ENCODE measurements around the gene C1QTNF9.
"Not testable (repeated sequence)": the region's sequence is repeated elsewhere in the genome, so short reads cannot be mapped to it uniquely, and the experiment has no call there.

Gene C1QTNF9

DNA sequence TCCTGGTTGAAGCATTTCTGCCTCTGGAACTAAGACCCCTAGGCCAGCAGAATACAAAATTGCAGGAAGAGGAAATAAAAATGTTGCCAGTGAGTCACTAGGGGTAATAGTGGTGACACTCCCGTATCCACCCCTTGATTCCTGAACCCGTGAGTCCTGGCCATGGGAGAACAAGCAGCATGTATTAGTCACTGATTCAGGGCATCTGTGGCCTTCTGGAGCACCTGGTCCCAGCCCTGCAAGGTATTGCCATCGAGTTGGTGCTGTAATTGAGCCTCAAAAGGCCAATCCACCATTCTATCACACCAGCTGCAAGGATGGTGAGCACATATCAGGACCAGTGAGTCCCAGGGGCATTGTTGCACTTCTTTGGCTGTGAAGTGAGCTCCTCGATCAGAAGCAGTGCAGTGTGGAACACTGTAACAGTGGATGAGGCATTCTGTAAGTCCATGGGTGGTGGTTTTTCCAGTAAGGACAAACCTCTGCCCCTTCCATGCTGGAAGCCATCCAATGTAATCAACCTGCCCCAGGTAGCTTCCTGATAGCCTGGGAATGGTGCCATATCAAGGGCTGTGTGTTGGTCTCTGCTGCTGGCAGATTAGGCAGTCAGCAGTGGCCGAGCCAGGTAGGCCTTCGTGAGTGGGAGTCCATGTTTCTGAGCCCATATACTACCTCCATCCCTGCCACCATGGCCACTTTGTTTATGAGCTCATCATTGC lies 39.6 kb downstream of the C1QTNF9 start:
- no CpG with 5 or more reads among the region's 6 CpGs for WGBS (ENCODE audit: extremely low coverage, insufficient coverage, insufficient read length)
- H3K4me1 ChIP-seq (ENCODE audit: control insufficient read depth in 1 of 2, insufficient read depth in 2 of 2, low read length in 2 of 2), result no peaks in the 10 kb centered on the region
- H2AFZ ChIP-seq (ENCODE audit: insufficient read depth, low read length, poor library complexity), result no peak overlapping the region
- DNase-seq, result no peak
- H4K8ac ChIP-seq (ENCODE audit: low read depth, low read length), result no peak overlapping the region
- no peaks in the 10 kb centered on the region for H3K36me3 ChIP-seq (ENCODE audit: control insufficient read depth in 1 of 2, insufficient read depth in 2 of 2, low read length in 2 of 2)
- H3K14ac ChIP-seq (ENCODE audit: low read length), result no peak overlapping the region
- no peaks in the 10 kb centered on the region for H3K27me3 ChIP-seq (ENCODE audit: insufficient read depth, low read length)
- H3K4me2 ChIP-seq (ENCODE audit: low read length), result no peak overlapping the region
- H3K79me2 ChIP-seq (ENCODE audit: control insufficient read depth, insufficient read depth, low read length, poor library complexity), result no peaks in the 10 kb centered on the region
- H3K27ac ChIP-seq (ENCODE audit: low read depth, low read length), result no peak overlapping the region
- no peaks in the 10 kb centered on the region for H3K79me1 ChIP-seq (ENCODE audit: low read length)
- H2BK5ac ChIP-seq (ENCODE audit: low read depth, low read length, poor library complexity), result no peak overlapping the region
- H2AK5ac ChIP-seq (ENCODE audit: low read length), result no peak overlapping the region
- H3K4me3 ChIP-seq (ENCODE audit: low read depth, low read length), result no peak overlapping the region
- no peak overlapping the region for H3K23ac ChIP-seq (ENCODE audit: low read length)
- peaks cover 2% of the 10 kb centered on the region for H3K9me3 ChIP-seq (ENCODE audit: insufficient read depth, low read depth, low read length)
- no peak overlapping the region for H4K12ac ChIP-seq (ENCODE audit: low read depth, low read length)
- H3K4ac ChIP-seq (ENCODE audit: low read depth, low read length), result no peak overlapping the region
- no peak overlapping the region for H3K9ac ChIP-seq (ENCODE audit: low read length)
- H3K18ac ChIP-seq (ENCODE audit: low read length), result no peak overlapping the region
- no peak overlapping the region for H2BK120ac ChIP-seq (ENCODE audit: insufficient read depth, low read length, poor library complexity)
- no peak overlapping the region for H2BK12ac ChIP-seq (ENCODE audit: low read length)
- H4K91ac ChIP-seq (ENCODE audit: low read depth, low read length), result no peak overlapping the region

GRCh38 chr13:24349778-24350664 lies 40.6 kb downstream of the C1QTNF9 start:
- H2AK5ac ChIP-seq (ENCODE audit: low read length); H2BK120ac ChIP-seq (ENCODE audit: insufficient read depth, low read length, poor library complexity); H3K9ac ChIP-seq (ENCODE audit: low read length); H3K9me3 ChIP-seq (ENCODE audit: insufficient read depth, low read depth, low read length); H3K36me3 ChIP-seq (ENCODE audit: control insufficient read depth in 1 of 2, insufficient read depth in 2 of 2, low read length in 2 of 2); H3K4me1 ChIP-seq (ENCODE audit: control insufficient read depth in 1 of 2, insufficient read depth in 2 of 2, low read length in 2 of 2); H3K18ac ChIP-seq (ENCODE audit: low read length); H3K4me3 ChIP-seq (ENCODE audit: low read depth, low read length); H3K79me2 ChIP-seq (ENCODE audit: control insufficient read depth, insufficient read depth, low read length, poor library complexity); H2BK5ac ChIP-seq (ENCODE audit: low read depth, low read length, poor library complexity); DNase-seq; H4K8ac ChIP-seq (ENCODE audit: low read depth, low read length); H3K79me1 ChIP-seq (ENCODE audit: low read length); H4K12ac ChIP-seq (ENCODE audit: low read depth, low read length); H3K23ac ChIP-seq (ENCODE audit: low read length); H4K91ac ChIP-seq (ENCODE audit: low read depth, low read length); H2AFZ ChIP-seq (ENCODE audit: insufficient read depth, low read length, poor library complexity); H2BK12ac ChIP-seq (ENCODE audit: low read length); H3K4ac ChIP-seq (ENCODE audit: low read depth, low read length); H3K14ac ChIP-seq (ENCODE audit: low read length); H3K4me2 ChIP-seq (ENCODE audit: low read length); H3K27me3 ChIP-seq (ENCODE audit: insufficient read depth, low read length); H3K27ac ChIP-seq (ENCODE audit: low read depth, low read length): not testable (repeated sequence)
- no CpG with 5 or more reads among the region's 3 CpGs for WGBS (ENCODE audit: extremely low coverage, insufficient coverage, insufficient read length)

- H3K18ac ChIP-seq (ENCODE audit: low read length), result no peak overlapping the region
- H4K8ac ChIP-seq (ENCODE audit: low read depth, low read length), result no peak overlapping the region
- no peak for DNase-seq
- H2BK120ac ChIP-seq (ENCODE audit: insufficient read depth, low read length, poor library complexity), result no peak overlapping the region
- H3K14ac ChIP-seq (ENCODE audit: low read length), result no peak overlapping the region
- H2AFZ ChIP-seq (ENCODE audit: insufficient read depth, low read length, poor library complexity), result no peak overlapping the region
- H3K4me1 ChIP-seq (ENCODE audit: control insufficient read depth in 1 of 2, insufficient read depth in 2 of 2, low read length in 2 of 2), result no peaks in the 10 kb centered on the region
- no peak overlapping the region for H3K9ac ChIP-seq (ENCODE audit: low read length)
- no peaks in the 10 kb centered on the region for H3K79me2 ChIP-seq (ENCODE audit: control insufficient read depth, insufficient read depth, low read length, poor library complexity)
- no peaks in the 10 kb centered on the region for H3K79me1 ChIP-seq (ENCODE audit: low read length)
- no peak overlapping the region for H2BK5ac ChIP-seq (ENCODE audit: low read depth, low read length, poor library complexity)
- H3K36me3 ChIP-seq (ENCODE audit: control insufficient read depth in 1 of 2, insufficient read depth in 2 of 2, low read length in 2 of 2), result no peaks in the 10 kb centered on the region
- no peaks in the 10 kb centered on the region for H3K27me3 ChIP-seq (ENCODE audit: insufficient read depth, low read length)
- no peak overlapping the region for H4K12ac ChIP-seq (ENCODE audit: low read depth, low read length)
- WGBS (ENCODE audit: extremely low coverage, insufficient coverage, insufficient read length), result no CpG with 5 or more reads among the region's 3 CpGs
- H3K4ac ChIP-seq (ENCODE audit: low read depth, low read length), result no peak overlapping the region
- H3K27ac ChIP-seq (ENCODE audit: low read depth, low read length), result no peak overlapping the region
- H4K91ac ChIP-seq (ENCODE audit: low read depth, low read length), result no peak overlapping the region
- no peak overlapping the region for H3K23ac ChIP-seq (ENCODE audit: low read length)
- no peak overlapping the region for H2AK5ac ChIP-seq (ENCODE audit: low read length)
- H3K9me3 ChIP-seq (ENCODE audit: insufficient read depth, low read depth, low read length), result peaks cover 7% of the 10 kb centered on the region
- no peak overlapping the region for H3K4me2 ChIP-seq (ENCODE audit: low read length)
- no peak overlapping the region for H3K4me3 ChIP-seq (ENCODE audit: low read depth, low read length)
- H2BK12ac ChIP-seq (ENCODE audit: low read length), result no peak overlapping the region
These were observed 42.0 kb downstream of the C1QTNF9 start for GRCh38 chr13:24351423-24351822.

- Histone ChIP-seq H2BK12ac (ENCODE audit: low read length) (no peak overlapping the region), H4K91ac (ENCODE audit: low read depth, low read length) (no peak overlapping the region), H3K18ac (ENCODE audit: low read length) (no peak overlapping the region), H3K23ac (ENCODE audit: low read length) (no peak overlapping the region), H2BK5ac (ENCODE audit: low read depth, low read length, poor library complexity) (no peak overlapping the region), H2AK5ac (ENCODE audit: low read length) (no peak overlapping the region), H3K9me3 (ENCODE audit: insufficient read depth, low read depth, low read length) (peaks cover 16% of the 10 kb centered on the region), H3K4me2 (ENCODE audit: low read length) (no peak overlapping the region), H4K8ac (ENCODE audit: low read depth, low read length) (no peak overlapping the region), H3K36me3 (ENCODE audit: control insufficient read depth in 1 of 2, insufficient read depth in 2 of 2, low read length in 2 of 2) (no peaks in the 10 kb centered on the region), H4K12ac (ENCODE audit: low read depth, low read length) (no peak overlapping the region), H3K4me3 (ENCODE audit: low read depth, low read length) (no peak overlapping the region), H3K27me3 (ENCODE audit: insufficient read depth, low read length) (no peaks in the 10 kb centered on the region), H3K79me1 (ENCODE audit: low read length) (no peaks in the 10 kb centered on the region), H3K27ac (ENCODE audit: low read depth, low read length) (no peak overlapping the region), H3K14ac (ENCODE audit: low read length) (no peak overlapping the region), H3K4me1 (ENCODE audit: control insufficient read depth in 1 of 2, insufficient read depth in 2 of 2, low read length in 2 of 2) (no peaks in the 10 kb centered on the region), H2AFZ (ENCODE audit: insufficient read depth, low read length, poor library complexity) (no peak overlapping the region), H3K79me2 (ENCODE audit: control insufficient read depth, insufficient read depth, low read length, poor library complexity) (no peaks in the 10 kb centered on the region), H3K4ac (ENCODE audit: low read depth, low read length) (no peak overlapping the region), H2BK120ac (ENCODE audit: insufficient read depth, low read length, poor library complexity) (no peak overlapping the region), H3K9ac (ENCODE audit: low read length) (no peak overlapping the region)
- peak; percentile 3 to 34 for DNase-seq
- WGBS (ENCODE audit: extremely low coverage, insufficient coverage, insufficient read length), result no CpG with 5 or more reads among the region's 1 CpG
These were observed 44.4 kb downstream of the C1QTNF9 start for GRCh38 chr13:24353736-24354135.
